Stimulated activated CD8-positive, alpha-beta memory T cell treated with anti-CD3 and anti-CD28 coated beads, Interleukin-12 subunit alpha, Interleukin-12 subunit beta, amount 100 ng/mL, for 1 hour (primary cell): ENCODE results near the gene PPAN.

ENCODE experiments used
- DNase-seq: peaks from one replicate; pipeline ENCODE4 v3.0.0-alpha.2; 2020; ENCODE audit warnings: low read depth

Gene PPAN, protein sequence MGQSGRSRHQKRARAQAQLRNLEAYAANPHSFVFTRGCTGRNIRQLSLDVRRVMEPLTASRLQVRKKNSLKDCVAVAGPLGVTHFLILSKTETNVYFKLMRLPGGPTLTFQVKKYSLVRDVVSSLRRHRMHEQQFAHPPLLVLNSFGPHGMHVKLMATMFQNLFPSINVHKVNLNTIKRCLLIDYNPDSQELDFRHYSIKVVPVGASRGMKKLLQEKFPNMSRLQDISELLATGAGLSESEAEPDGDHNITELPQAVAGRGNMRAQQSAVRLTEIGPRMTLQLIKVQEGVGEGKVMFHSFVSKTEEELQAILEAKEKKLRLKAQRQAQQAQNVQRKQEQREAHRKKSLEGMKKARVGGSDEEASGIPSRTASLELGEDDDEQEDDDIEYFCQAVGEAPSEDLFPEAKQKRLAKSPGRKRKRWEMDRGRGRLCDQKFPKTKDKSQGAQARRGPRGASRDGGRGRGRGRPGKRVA

GRCh38 chr19:10106100-10106936 is at the start of gene PPAN:
TSS of gene PPAN (plus strand) at chr19:10106362. CDS start at chr19:10106395, 33 bp downstream.
- DNase-seq: peak; percentile 95

GRCh38 chr19:10061717-10062310 is 44.3 kb upstream of the PPAN start:
- DNase-seq: no peak

GRCh38 chr19:10068205-10068604 is 38.0 kb upstream of the PPAN start:
- DNase-seq: no peak

GRCh38 chr19:10069046-10069445 is 37.1 kb upstream of the PPAN start:
- DNase-seq: no peak

GRCh38 chr19:10070730-10071446 is 35.3 kb upstream of the PPAN start:
- no peak for DNase-seq

DNA sequence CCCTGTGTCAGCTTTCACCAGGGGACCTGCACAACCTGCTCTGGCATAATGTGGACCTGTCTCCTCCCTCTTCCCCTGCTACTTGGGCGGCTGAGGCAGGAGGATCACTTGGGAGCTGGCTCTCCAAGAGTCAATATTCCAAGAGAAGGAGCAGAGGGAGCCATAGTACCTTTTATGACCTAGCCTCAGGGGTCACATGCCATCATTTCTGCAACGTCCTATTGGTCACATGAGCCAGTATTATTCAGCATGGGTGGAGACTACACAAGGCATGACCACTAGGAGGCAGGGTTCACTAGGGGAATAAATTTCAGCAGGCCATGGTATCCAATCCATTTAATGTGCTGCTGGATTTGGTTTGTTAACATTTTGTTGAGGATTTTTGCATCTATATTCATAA is 32.0 kb upstream of the PPAN start:
- no peak for DNase-seq

DNA sequence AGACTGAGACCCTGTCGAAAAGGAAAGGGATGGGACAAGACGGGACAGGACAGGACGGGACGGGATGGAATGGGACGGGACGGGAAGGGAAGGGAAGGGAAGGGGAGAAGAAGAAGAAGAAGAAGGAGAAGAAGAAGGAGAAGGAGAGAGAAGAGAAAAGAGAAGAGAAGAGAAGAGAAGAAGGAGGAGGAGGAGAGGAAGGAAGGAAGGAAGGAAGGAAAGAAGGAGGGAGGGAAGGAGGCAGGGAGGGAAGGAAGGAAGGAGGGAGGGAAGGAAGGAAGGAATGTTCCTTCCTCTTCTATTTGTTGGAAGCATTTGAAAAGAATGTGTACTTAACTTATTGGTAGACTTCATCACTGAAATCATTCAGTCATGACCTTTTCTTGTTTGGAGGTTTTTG is 29.6 kb upstream of the PPAN start:
- no peak for DNase-seq

DNA sequence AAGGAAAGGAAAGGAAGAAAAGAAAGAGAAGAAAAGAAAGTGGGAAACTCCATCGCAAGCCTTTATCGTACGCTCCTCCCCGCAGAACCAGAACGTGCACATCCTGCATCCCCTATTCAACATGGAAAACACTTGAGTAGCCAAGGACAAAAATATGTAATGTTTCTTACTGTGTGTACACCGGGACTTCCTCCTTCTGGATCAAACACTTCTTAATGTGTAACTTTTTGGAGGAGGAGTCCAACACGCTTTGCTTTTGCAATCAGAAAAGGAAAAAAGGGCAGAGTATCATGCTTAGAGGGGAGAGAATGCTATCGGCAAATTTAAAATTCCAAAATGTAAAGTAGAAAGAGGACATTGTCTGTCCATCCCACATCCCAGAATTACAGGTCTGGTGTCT is 27.8 kb upstream of the PPAN start:
- no peak for DNase-seq

- no peak for DNase-seq
Measured at GRCh38 chr19:10079031-10079453, 27.1 kb upstream of the PPAN start.

DNA sequence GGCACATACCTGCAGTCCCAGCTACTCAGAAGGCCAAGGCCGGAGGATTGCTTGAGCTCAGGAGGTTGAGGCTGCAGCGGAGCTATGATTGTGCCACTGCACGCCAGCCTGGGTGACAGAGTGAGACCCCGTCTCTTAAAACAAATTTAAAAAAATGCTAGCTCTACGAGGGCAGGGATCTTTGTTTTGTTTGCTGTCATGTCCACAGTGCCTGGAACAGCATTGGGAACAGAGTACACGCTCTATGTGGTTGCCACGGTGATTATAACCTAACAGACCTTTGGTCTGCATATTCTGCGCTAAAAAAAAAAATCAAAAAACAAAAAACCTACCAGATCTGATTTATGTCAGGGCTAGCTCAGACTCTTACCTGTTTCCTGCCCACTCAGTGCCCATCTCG is 22.3 kb upstream of the PPAN start:
- no peak for DNase-seq

DNA sequence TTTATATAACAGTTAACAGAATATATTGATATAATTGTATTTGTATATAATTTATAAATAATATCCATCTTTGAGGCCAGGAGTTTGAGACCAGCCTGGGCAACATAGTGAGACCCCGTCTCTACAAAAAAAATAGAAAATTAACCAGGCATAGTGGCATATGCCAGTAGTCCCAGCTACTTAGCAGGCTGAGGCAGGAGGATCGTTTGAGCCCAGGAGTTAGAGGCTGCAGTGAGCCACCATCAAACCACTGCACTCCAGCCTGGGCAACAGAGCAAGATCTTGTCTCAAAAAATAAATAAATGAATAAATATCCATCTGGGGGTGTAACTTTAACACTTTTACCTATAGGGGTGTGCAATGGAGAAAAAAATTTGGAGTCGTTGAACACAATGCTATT is 21.4 kb upstream of the PPAN start:
- DNase-seq: no peak

GRCh38 chr19:10085641-10086590 is 20.2 kb upstream of the PPAN start, which contains the start of gene SHFL:
TSS of gene SHFL (plus strand) at chr19:10086317. CDS start at chr19:10086428, 111 bp downstream.
- DNase-seq: peak; percentile 78

DNA sequence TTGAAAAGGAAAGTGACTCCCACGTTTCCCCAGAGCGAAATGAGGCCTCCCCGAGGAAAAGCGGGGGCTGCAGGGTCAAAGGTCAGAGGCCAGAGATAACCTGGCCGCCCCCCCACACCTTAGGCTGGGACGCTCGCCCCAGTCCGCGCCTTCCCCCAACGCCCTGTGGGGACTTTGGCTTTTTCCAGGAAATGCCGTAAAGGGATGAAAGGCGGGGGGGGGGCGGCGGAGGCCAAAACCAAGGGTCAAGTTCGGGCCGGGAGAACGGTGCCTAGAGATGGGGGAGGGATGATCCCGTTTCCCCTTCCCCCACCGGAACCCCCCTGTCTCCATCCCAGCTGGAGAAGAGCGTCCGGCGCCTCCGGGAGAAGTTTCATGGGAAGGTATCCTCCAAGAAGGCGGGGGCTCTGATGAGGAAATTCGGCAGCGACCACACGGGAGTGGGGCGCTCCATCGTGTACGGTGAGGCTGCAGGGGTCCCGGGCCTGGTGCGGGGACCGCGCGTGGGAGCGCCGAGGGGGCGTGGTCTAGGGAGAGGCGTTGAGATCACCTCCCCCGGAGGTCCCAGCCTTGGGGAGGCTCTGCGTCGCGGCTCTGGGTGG is 19.5 kb upstream of the PPAN start:
- peak; percentile 28 for DNase-seq

- DNase-seq: no peak
Measured at GRCh38 chr19:10087296-10088061, 18.7 kb upstream of the PPAN start.

GRCh38 chr19:10088949-10089554 is 17.1 kb upstream of the PPAN start:
- DNase-seq: no peak

DNA sequence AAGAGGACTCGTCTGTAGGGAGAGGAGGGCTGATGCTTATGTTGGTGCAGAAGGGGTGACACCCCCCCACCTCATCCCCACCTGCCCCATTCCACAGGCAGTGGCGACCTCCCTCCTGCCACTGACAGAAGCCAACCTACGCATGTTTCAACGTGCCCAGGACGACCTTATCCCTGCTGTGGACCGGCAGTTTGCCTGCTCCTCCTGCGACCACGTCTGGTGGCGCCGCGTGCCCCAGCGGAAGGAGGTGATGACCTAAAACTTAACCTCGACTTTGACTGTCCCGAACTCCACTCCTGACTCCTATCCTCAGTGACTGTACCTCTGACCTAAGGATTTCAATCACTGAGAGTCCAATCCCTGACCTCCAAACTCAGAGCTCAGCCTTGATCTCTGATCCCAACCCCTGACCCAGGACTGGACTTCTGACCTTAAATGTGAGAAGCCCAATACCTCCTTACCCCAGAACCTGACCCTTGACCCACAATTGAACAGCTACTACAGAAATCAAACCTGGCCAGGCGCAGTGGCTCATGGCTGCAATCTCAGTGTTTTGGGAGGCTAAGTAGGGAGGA is 16.3 kb upstream of the PPAN start:
- no peak for DNase-seq

GRCh38 chr19:10091370-10091687 is 14.8 kb upstream of the PPAN start:
- no peak for DNase-seq

GRCh38 chr19:10091895-10092641 is 14.1 kb upstream of the PPAN start:
- no peak for DNase-seq
